ENCODE measurements around the gene CHCHD5.
"Not testable (repeated sequence)": the region's sequence is repeated elsewhere in the genome, so short reads cannot be mapped to it uniquely, and the experiment has no call there.

The CHCHD5 gene

GRCh38 chr2:112605926-112606325 lies 21.5 kb downstream of the CHCHD5 start:
- DNase-seq (ENCODE audit: low spot score): no peak
- no peak overlapping the region for H3K27ac ChIP-seq
- CTCF ChIA-PET: no interaction called here
- POLR2A ChIA-PET (ENCODE audit: low non-redundant PET): no interaction called here
- TF ChIP-seq CTCF (conservative IDR thresholded peaks at IDR 0.05; ENCODE audit: low read depth): no peak

GRCh38 chr2:112606547-112606946 lies 22.1 kb downstream of the CHCHD5 start:
- POLR2A ChIA-PET (ENCODE audit: low non-redundant PET): no interaction called here
- no peak for DNase-seq (ENCODE audit: low spot score)
- CTCF ChIA-PET: no interaction called here
- TF ChIP-seq CTCF (conservative IDR thresholded peaks at IDR 0.05; ENCODE audit: low read depth): no peak
- H3K27ac ChIP-seq: no peak overlapping the region

- TF ChIP-seq CTCF (conservative IDR thresholded peaks at IDR 0.05; ENCODE audit: low read depth): no peak
- DNase-seq (ENCODE audit: low spot score): no peak
- CTCF ChIA-PET: interaction anchor here (0.6 kb wide), 1 partner anchor 136 kb away, joined by 3 read pairs; no protein-coding TSS in a partner anchor
- H3K27ac ChIP-seq: no peak overlapping the region
- POLR2A ChIA-PET (ENCODE audit: low non-redundant PET): no interaction called here
Measured at GRCh38 chr2:112607680-112608438, 23.4 kb downstream of the CHCHD5 start.

- POLR2A ChIA-PET (ENCODE audit: low non-redundant PET); H3K27ac ChIP-seq; DNase-seq (ENCODE audit: low spot score); CTCF ChIA-PET: not testable (repeated sequence)
Measured at GRCh38 chr2:112609320-112609719, 24.9 kb downstream of the CHCHD5 start.

- CTCF ChIA-PET: interaction anchor here (0.6 kb wide), 1 partner anchor 34 kb away, joined by 3 read pairs; no protein-coding TSS in a partner anchor
- H3K27ac ChIP-seq; POLR2A ChIA-PET (ENCODE audit: low non-redundant PET): not testable (repeated sequence)
Measured at GRCh38 chr2:112612283-112612682, 27.9 kb downstream of the CHCHD5 start.

GRCh38 chr2:112614201-112614840 lies 29.9 kb downstream of the CHCHD5 start:
- no peak for DNase-seq (ENCODE audit: low spot score)
- TF ChIP-seq CTCF (conservative IDR thresholded peaks at IDR 0.05; ENCODE audit: low read depth): no peak
- ChIA-PET CTCF (interaction anchor here (0.6 kb wide), 1 partner anchor 47 kb away, joined by 4 read pairs; no protein-coding TSS in a partner anchor), POLR2A (ENCODE audit: low non-redundant PET) (no interaction called here)
- no peak overlapping the region for H3K27ac ChIP-seq

More at GRCh38 chr2:112612283-112612682, 27.9 kb downstream of the CHCHD5 start:
- not testable (repeated sequence) for DNase-seq (ENCODE audit: low spot score)

GRCh38 chr2:112615051-112615450 lies 30.6 kb downstream of the CHCHD5 start:
- H3K27ac ChIP-seq: no peak overlapping the region
- ChIA-PET CTCF (interaction anchor here (0.6 kb wide), 1 partner anchor 46 kb away, joined by 4 read pairs; no protein-coding TSS in a partner anchor), POLR2A (ENCODE audit: low non-redundant PET) (no interaction called here)
- no peak for DNase-seq (ENCODE audit: low spot score)
- no peak for TF ChIP-seq CTCF (conservative IDR thresholded peaks at IDR 0.05; ENCODE audit: low read depth)

- DNase-seq (ENCODE audit: low spot score); H3K27ac ChIP-seq; POLR2A ChIA-PET (ENCODE audit: low non-redundant PET): not testable (repeated sequence)
- CTCF ChIA-PET: interaction anchor here (0.6 to 0.7 kb wide), 2 partner anchors 32 to 106 kb away, joined by 4 to 7 read pairs; no protein-coding TSS in a partner anchor
Measured at GRCh38 chr2:112615798-112616197, 31.4 kb downstream of the CHCHD5 start.
